Common myeloid progenitor, CD34-positive (primary cell): ENCODE results near the gene WIPF3.
A peak's percentile ranks its signal among the peaks of the same experiment; 100 is the strongest.

ENCODE experiments used
- CTCF ChIA-PET: fragments of 350-600 bp; sonication (Branson Sonifier 250); formaldehyde crosslinking; loops from one replicate; lab custom pipeline; 2021; ENCODE audit warnings: antibody characterized with exemption; lab: Charles Lee
- POLR2A ChIA-PET: fragments of 350-600 bp; sonication (Branson Sonifier 250); formaldehyde crosslinking; loops from one replicate; lab custom pipeline; 2021; ENCODE audit warnings: antibody characterized with exemption; lab: Charles Lee
- DNase-seq, 3 donors: peaks; one replicate each; pipeline versions ENCODE4 v3.0.0 to v3.0.0-alpha.2; 2013
- H3K27ac ChIP-seq, 2 experiments: 1 replicate in 1 of 2; 2 replicates in 1 of 2; pipeline ENCODE4 v1.7.0; 2013; ENCODE audit warnings: inconsistent platforms in 2 of 2, low read length in 2 of 2, mild to moderate bottlenecking in 2 of 2, low read depth in 1 of 2, moderate library complexity in 1 of 2; ENCODE audit not compliant: severe bottlenecking in 2 of 2, insufficient read depth in 1 of 2, poor library complexity in 1 of 2
- H3K27me3 ChIP-seq, 5 experiments: replicated peaks in 2 of 5; 1 replicate in 3 of 5; 2 replicates in 2 of 5; pipeline versions ENCODE4 v1.6.1 to v1.7.0; 2013; ENCODE audit warnings: low read length in 4 of 5, mild to moderate bottlenecking in 2 of 5, moderate library complexity in 2 of 5, inconsistent platforms in 1 of 5; ENCODE audit not compliant: insufficient read depth in 5 of 5, control insufficient read depth in 4 of 5
- H3K36me3 ChIP-seq, 4 experiments: 1 replicate in 2 of 4; 2 replicates in 2 of 4; pipeline versions ENCODE4 v1.6.1 to v1.7.0; 2013; ENCODE audit warnings: low read length in 3 of 4, control low read depth in 1 of 4, mild to moderate bottlenecking in 1 of 4; ENCODE audit not compliant: control insufficient read depth in 4 of 4, insufficient read depth in 4 of 4
- H3K4me1 ChIP-seq, 4 experiments: 1 replicate in 3 of 4; 2 replicates in 1 of 4; pipeline versions ENCODE4 v1.6.1 to v1.7.1; 2013; ENCODE audit warnings: low read length in 3 of 4, mild to moderate bottlenecking in 3 of 4, control low read depth in 1 of 4, inconsistent platforms in 1 of 4, moderate library complexity in 1 of 4; ENCODE audit not compliant: control insufficient read depth in 4 of 4, insufficient read depth in 4 of 4; ENCODE audit errors: control extremely low read depth in 1 of 4
- H3K4me3 ChIP-seq, 7 experiments: 1 replicate in 4 of 7; 2 replicates in 3 of 7; pipeline versions ENCODE4 v1.5.1 to v1.7.0; 2013; ENCODE audit warnings: mild to moderate bottlenecking in 7 of 7, low read length in 6 of 7, moderate library complexity in 6 of 7, inconsistent platforms in 2 of 7, low read depth in 2 of 7, control low read depth in 1 of 7; ENCODE audit not compliant: insufficient read depth in 4 of 7, control insufficient read depth in 1 of 7; ENCODE audit errors: extremely low read depth in 1 of 7
- H3K9me3 ChIP-seq, 5 experiments: 1 replicate in 4 of 5; 2 replicates in 1 of 5; pipeline versions ENCODE4 v1.6.1 to v1.7.1; 2013; ENCODE audit warnings: low read length in 4 of 5, mild to moderate bottlenecking in 2 of 5, inconsistent platforms in 1 of 5, low read depth in 1 of 5, moderate library complexity in 1 of 5; ENCODE audit not compliant: control insufficient read depth in 4 of 5, insufficient read depth in 2 of 5; ENCODE audit errors: control extremely low read depth in 1 of 5
- WGBS: methylation state at CpG from one replicate; pipeline ENCODE4 v1.1.5; 2013; ENCODE audit not compliant: insufficient coverage; 5-methylcytosine and 5-hydroxymethylcytosine counted together

The WIPF3 gene

DNA sequence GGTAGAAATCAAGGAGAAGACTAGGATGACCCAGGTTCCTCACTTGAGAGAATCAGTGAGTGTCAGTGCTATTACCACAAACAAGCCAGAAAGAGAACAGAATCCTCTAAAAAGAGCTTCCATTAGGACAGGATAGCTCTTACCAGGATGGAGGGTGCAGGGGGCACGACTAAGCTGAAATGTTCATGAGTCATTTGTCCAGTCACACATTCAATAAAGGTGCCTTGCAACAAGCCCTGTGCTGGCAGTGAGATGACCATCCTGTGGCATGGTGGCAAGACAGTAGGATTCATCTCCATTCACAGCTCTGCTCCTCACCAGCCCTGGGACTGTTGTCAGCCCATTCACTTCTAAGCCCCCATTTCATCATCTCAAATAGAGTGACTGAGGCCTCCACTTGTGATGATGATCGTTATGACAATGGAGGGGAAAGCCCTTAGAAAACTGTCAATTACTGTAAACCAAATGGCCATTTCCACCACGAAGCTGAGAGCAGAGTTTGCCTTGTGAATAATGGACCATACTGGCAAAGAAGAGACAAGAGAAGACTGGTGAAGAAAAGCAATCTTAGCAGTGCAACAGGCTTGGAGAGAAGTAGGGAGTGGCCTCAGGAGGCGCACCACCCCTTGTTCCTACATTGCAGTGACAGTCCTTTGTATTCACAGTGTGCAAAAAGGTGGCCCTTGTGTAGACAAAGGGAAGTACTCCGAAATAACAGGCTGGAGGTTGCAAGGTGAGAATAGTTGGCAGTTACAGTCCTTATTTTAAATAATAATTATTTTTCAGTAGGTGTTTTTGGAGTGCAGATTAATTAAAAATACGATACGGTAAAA is 9.0 kb upstream of the WIPF3 start:
- ChIA-PET POLR2A (no interaction called here), CTCF (interaction anchor here (1.2 kb wide), 1 partner anchor 17 kb away, joined by 3 read pairs; no protein-coding TSS in a partner anchor)
- H3K4me1 ChIP-seq: peaks cover 0 to 5% (median 0%) of the 10 kb centered on the region in 4 experiments
- H3K4me3 ChIP-seq: no peak overlapping the region
- no peak for DNase-seq
- H3K36me3 ChIP-seq: no peaks in the 10 kb centered on the region
- WGBS: 98% methylated on average over 5 of the region's 7 CpGs
- peaks cover 0 to 3% (median 0%) of the 10 kb centered on the region in 5 experiments for H3K9me3 ChIP-seq
- peaks cover 0 to 5% (median 0%) of the 10 kb centered on the region in 5 experiments for H3K27me3 ChIP-seq
- no peak overlapping the region for H3K27ac ChIP-seq

DNA sequence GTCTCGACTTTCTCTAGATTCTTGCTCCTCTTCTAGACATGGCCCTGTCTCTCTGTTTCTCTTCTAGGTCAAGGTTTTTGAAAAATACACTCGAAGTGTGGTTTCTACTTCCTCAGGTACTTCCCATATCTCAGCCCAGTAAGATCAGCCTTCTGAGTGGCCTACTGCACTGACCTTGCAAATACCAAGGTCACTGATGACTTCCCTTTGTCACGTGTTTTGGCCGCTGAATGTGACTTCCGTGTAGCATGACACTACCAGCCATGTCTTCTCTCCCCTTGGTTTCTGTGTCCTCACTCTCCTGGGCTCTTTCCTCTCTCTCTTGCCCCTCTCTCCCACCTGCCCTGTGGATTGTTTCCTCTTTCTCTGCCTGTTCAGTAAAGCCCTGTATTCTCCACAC is 7.9 kb upstream of the WIPF3 start:
- POLR2A ChIA-PET: no interaction called here

DNA sequence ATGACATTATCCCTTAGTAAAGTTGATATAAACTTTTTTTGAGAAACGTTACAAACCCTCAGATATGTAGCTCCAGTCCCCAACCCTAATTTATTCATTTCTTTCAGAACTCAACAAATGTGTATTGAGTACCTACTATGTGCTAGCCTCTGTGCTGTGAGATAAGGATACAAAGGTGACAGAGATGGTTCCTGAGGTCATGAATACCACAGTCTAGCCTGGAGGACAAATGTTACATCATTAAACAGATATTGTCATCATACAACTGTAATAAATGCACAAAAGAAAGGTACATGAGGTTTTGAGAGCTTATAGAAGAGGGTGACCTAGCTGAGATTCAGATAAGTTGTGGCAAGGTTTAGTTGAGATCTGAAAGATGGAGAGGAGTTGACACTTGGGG is 4.4 kb upstream of the WIPF3 start:
- Histone ChIP-seq H3K4me3 (no peak overlapping the region), H3K36me3 (no peaks in the 10 kb centered on the region), H3K27ac (no peak overlapping the region), H3K9me3 (no peaks in the 10 kb centered on the region), H3K27me3 (peaks cover 0 to 36% (median 17%) of the 10 kb centered on the region in 5 experiments), H3K4me1 (peaks cover 0 to 11% (median 9%) of the 10 kb centered on the region in 4 experiments)
- no CpG with 5 or more reads among the region's 1 CpG for WGBS
- no peak for DNase-seq
- ChIA-PET CTCF (no interaction called here), POLR2A (no interaction called here)

More for the DNA sequence above, 7.9 kb upstream of the WIPF3 start:
- no peak for DNase-seq
- 78% methylated on average over 5 of the region's 5 CpGs for WGBS
- Histone ChIP-seq H3K27ac (no peak overlapping the region), H3K4me1 (peaks cover 0 to 5% (median 0%) of the 10 kb centered on the region in 4 experiments), H3K4me3 (no peak overlapping the region), H3K36me3 (no peaks in the 10 kb centered on the region), H3K27me3 (peaks cover 0 to 7% (median 0%) of the 10 kb centered on the region in 5 experiments), H3K9me3 (peaks cover 0 to 3% (median 0%) of the 10 kb centered on the region in 5 experiments)
- CTCF ChIA-PET: no interaction called here

DNA sequence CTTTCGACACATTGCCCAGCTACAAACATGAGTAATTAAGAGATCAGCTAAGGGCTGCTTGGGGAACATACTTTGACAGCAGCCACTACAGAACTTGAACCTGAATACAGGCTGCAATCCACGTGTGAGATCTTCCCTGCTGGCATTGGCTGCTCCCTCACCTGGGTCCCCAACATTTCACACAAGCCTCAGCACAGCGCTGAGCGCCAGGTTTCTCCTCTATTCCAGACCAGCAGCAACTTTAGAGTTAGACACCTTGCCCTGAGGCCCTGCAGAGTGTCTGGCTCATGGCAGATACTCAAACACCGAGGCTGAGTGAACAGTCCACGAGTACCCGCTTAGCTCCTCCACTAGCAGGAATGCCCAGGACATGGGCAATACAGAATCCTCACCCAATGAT is 1.3 kb upstream of the WIPF3 start:
- CTCF ChIA-PET: interaction anchor here (1.1 kb wide), 1 partner anchor 116 kb away, joined by 3 read pairs; no protein-coding TSS in a partner anchor
- no peaks in the 10 kb centered on the region for H3K36me3 ChIP-seq

DNA sequence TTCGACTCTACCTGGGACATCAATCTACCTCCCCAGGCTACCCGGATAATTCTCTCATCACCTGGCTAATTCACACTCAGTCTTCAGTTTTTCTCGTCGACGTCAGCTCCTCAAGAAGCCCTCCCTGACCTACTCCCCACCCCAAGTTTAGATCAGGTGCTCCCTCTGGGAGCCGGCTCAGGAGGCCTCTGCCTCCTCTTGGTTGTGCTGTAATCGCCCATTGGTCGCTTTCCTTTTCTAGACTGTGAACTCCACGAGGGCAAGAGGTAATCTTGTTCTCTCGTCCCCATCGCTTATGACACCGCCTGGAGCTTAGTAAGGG is 461 bp upstream of the WIPF3 start:
- WGBS: 78% methylated on average over 12 of the region's 12 CpGs
- H3K4me1 ChIP-seq: peaks cover 0 to 16% (median 16%) of the 10 kb centered on the region in 4 experiments
- no peak for DNase-seq
- H3K27me3 ChIP-seq: peaks cover 0 to 70% (median 31%) of the 10 kb centered on the region in 5 experiments
- no peaks in the 10 kb centered on the region for H3K36me3 ChIP-seq
- POLR2A ChIA-PET: no interaction called here
- peak overlapping the region in 5 of 7 experiments; percentile 40 to 68 (median 55) for H3K4me3 ChIP-seq
- no peaks in the 10 kb centered on the region for H3K9me3 ChIP-seq
- CTCF ChIA-PET: interaction anchor here (1.0 to 1.2 kb wide), 3 partner anchors 10 to 56 kb away, joined by 3 read pairs; no protein-coding TSS in a partner anchor
- H3K27ac ChIP-seq: no peak overlapping the region

More for the DNA sequence above, 1.3 kb upstream of the WIPF3 start:
- no peak for DNase-seq
- Histone ChIP-seq H3K27ac (no peak overlapping the region), H3K9me3 (no peaks in the 10 kb centered on the region), H3K27me3 (peaks cover 0 to 66% (median 31%) of the 10 kb centered on the region in 5 experiments), H3K4me1 (peaks cover 0 to 16% (median 16%) of the 10 kb centered on the region in 4 experiments), H3K4me3 (no peak overlapping the region)
- POLR2A ChIA-PET: no interaction called here
- WGBS: 92% methylated on average over 7 of the region's 7 CpGs

DNA sequence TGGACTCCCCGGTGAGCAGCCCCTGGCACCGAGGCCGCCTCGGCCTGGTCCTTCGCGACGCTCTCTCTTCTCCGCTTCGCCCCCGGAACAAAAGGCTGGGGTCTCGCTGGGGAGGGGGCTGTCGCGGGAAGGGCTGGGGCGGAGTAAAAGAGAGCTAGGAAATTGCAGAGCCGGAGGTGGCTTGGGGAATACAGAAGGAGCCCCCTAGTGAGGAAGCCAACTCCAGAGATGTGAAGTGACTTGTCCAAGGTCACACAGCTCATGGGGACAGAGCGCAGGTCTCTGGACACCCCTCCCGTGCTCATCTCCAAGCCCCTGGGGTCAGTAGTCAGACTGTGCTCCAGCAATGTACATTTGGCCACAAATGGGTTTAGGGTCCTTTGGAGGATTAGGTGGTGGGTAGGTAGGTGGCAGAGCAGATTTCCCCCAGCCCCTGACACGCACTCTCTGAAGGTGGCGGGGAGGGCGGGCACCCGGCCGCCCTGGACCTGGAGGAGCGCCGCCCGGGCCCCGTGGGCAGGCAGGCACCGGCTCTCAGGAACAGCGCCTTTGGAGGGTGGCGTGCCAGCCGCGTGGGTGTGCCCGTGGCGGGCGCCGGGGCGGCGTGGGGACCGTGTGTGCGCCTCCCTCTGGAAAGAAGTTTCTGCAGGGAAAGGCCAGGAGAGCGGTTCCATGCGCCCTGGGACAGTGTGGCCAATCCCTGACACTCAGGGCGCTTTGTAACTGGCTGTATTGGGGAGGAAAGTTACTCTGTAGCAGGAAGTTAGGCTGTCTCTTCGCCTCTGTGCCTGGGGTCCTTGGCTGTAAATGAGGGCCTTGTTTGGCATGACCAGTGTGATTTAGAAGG is 910 bp downstream of the WIPF3 start:
- CTCF ChIA-PET: interaction anchor here (1.0 to 1.2 kb wide), 3 partner anchors 9 to 57 kb away, joined by 3 read pairs; no protein-coding TSS in a partner anchor
- Histone ChIP-seq H3K9me3 (no peaks in the 10 kb centered on the region), H3K27me3 (peaks cover 0 to 66% (median 28%) of the 10 kb centered on the region in 5 experiments), H3K36me3 (no peaks in the 10 kb centered on the region), H3K27ac (no peak overlapping the region), H3K4me3 (peak overlapping the region; percentile 35 to 68 (median 55)), H3K4me1 (peaks cover 0 to 16% (median 16%) of the 10 kb centered on the region in 4 experiments)
- POLR2A ChIA-PET: no interaction called here
- WGBS: 7% methylated on average over 26 of the region's 43 CpGs
- peak; percentile 18 to 56 (median 32) for DNase-seq
